Spleen (tissue), 11 donors: ENCODE results near the gene KRTAP10-3. TPM values are rescaled to one million over a fixed set of nuclear protein-coding genes. Genes with fewer than 3 reads are reported as not detected.

Source experiments
- DNase-seq: peaks from one replicate; pipeline ENCODE4 v3.0.0-alpha.2; 2020
- H3K27ac ChIP-seq, 8 donors: fragments of 200-600 bp; sonication (generic) in 7 of 8; 1 replicate in 4 of 8; 2 replicates in 4 of 8; pipeline versions ENCODE4 v1.5.0 to v1.8.0; 2016 to 2021; ENCODE audit warnings: inconsistent platforms in 4 of 8, mild to moderate bottlenecking in 4 of 8, moderate library complexity in 1 of 8
- H3K27me3 ChIP-seq, 7 donors: fragments of 200-600 bp; sonication (generic) in 6 of 7; replicated peaks in 1 of 7; 1 replicate in 4 of 7; 2 replicates in 3 of 7; pipeline versions ENCODE4 v1.5.0 to v1.8.0; 2016 to 2021; ENCODE audit warnings: inconsistent platforms in 3 of 7, mild to moderate bottlenecking in 1 of 7
- H3K36me3 ChIP-seq, 6 donors: fragments of 200-600 bp; sonication (generic) in 5 of 6; 1 replicate in 4 of 6; 2 replicates in 2 of 6; pipeline versions ENCODE4 v1.5.0 to v1.8.0; 2016 to 2021; ENCODE audit warnings: inconsistent platforms in 2 of 6
- H3K4me1 ChIP-seq, 6 donors: fragments of 200-600 bp; sonication (generic) in 5 of 6; 1 replicate in 3 of 6; 2 replicates in 3 of 6; pipeline versions ENCODE4 v1.5.0 to v1.8.0; 2016 to 2021; ENCODE audit warnings: inconsistent platforms in 3 of 6
- H3K4me3 ChIP-seq, 8 donors: fragments of 200-600 bp; sonication (generic) in 7 of 8; 1 replicate in 4 of 8; 2 replicates in 4 of 8; pipeline versions ENCODE4 v1.5.0 to v1.8.0; 2016 to 2021; ENCODE audit warnings: inconsistent platforms in 4 of 8, mild to moderate bottlenecking in 4 of 8, moderate library complexity in 2 of 8
- H3K9me3 ChIP-seq, 8 donors: fragments of 200-600 bp; sonication (generic) in 7 of 8; 1 replicate in 4 of 8; 2 replicates in 4 of 8; pipeline versions ENCODE4 v1.5.0 to v1.8.0; 2016 to 2021; ENCODE audit warnings: inconsistent platforms in 4 of 8
- POLR2A ChIP-seq, 3 donors: fragments of 450-650 bp; IDR thresholded peaks; one replicate each; pipeline ENCODE4 v1.5.1; 2017; ENCODE audit warnings: antibody characterized with exemption in 3 of 3, mild to moderate bottlenecking in 1 of 3
- POLR2AphosphoS5 ChIP-seq, 3 donors: sonication (generic); formaldehyde crosslinking; IDR thresholded peaks; one replicate each; pipeline ENCODE4 v1.5.1; 2017; ENCODE audit warnings: antibody characterized with exemption in 3 of 3
- WGBS, 5 donors: extraction: QIAGEN DNeasy Blood & Tissue Kit in 3 of 5; methylation state at CpG; one replicate each; pipeline versions ENCODE4 v1.1.5 to v1.1.7; 2013 to 2018; 5-methylcytosine and 5-hydroxymethylcytosine counted together
- intact Hi-C: fragments of 100-400 bp; cut with DNase I; formaldehyde crosslinking; loops from one replicate; pipeline ENCODE4 v1.15.0; 2023; ENCODE audit warnings: low total_unique reads
- polyA plus RNA-seq, 3 donors: library from polyadenylated mRNA; stranded (reverse); fragments of 200-250 nt; gene quantifications; one replicate each; pipeline ENCODE4 v1.2.1, GENCODE V29; 2013
- total RNA-seq, 7 donors: library from RNA; depleted of rRNA in 3 of 7; stranded (reverse); fragments of >200 nt in 3 of 7; fragmentation: NEBNext Ultra II Directional in 4 of 7; extraction: Animal tissue kit (Norgen Biotek cat#: 25700) in 4 of 7; gene quantifications; one replicate each; pipeline versions ENCODE4 v1.1.0 to v1.2.1, GENCODE V29; 2016 to 2021
- TF ChIP-seq, protein P1 (sequence below), 11 experiments: fragments of 200-600 bp in 7 of 11; fragments of 450-650 bp in 4 of 11; sonication (generic) in 4 of 11; IDR thresholded peaks in 8 of 11; conservative IDR thresholded peaks in 3 of 11; 1 replicate in 7 of 11; 2 replicates in 4 of 11; pipeline versions ENCODE4 v1.4.0 to v1.8.0; 2016 to 2021; ENCODE audit warnings: antibody characterized with exemption in 11 of 11, inconsistent platforms in 4 of 11, mild to moderate bottlenecking in 1 of 11
- donor health status: healthy with polysubstance abuse.
- donor health status: DM: no; HTN: no; CAD: no; lungs with moderate emphysema.
- donor health status: DM: no; HTN: no; CAD: no.
- donor health status: Bipolar disorder and iron deficiency.
- donor health status: healthy.
- donor health status: DM: no; HTN: no; CAD: no.
- donor health status: DM: yes; HTN: yes; CAD: no.

The KRTAP10-3 gene
- total and polyA plus RNA-seq, 10 donors = not detected

DNA sequence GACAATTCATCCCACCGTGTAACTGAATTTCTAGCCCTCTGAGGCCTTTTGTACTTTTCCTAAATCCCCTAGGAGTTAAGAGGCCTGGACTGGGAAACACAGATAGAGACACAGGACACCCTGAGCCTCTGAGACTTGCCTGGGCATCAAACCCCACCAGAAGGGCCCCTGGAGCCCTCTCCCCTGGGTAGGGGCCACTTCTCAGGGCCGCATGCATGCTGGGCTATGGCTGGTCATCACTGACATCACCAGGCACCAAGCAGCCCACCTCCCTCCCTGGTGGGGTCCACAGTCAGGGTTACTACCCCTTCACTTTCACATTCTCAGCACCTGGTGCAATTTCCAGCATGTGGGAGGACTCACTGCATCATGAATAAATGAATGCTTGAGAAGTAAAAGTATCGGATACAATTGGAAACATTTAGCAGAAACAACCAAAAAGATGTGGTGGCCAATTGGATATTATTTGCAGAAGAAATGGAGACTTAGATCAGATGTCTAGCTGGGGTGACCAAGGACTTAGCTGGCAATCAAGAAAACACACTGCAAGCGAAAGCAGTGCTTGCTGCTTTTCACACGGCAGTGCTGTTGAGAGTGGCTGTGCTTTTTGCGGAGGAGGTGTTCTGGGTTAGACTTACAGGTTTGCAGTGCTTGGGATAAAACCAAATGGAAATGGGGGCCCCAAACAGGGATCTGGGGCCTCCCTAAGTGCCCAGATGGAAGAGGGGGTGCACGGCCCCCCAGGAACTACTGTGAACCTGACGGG lies 40.9 kb upstream of the KRTAP10-3 start:
- WGBS, 5 donors = 79 to 90% (median 88%) methylated on average over 8 of the region's 8 CpGs
- Histone ChIP-seq H3K9me3 (peaks cover 0 to 14% (median 4%) of the 10 kb centered on the region in 8 donors), H3K4me1 (no peaks in the 10 kb centered on the region), H3K27me3 (peaks cover 0 to 46% (median 21%) of the 10 kb centered on the region in 7 donors), H3K27ac (no peak overlapping the region), H3K36me3 (no peaks in the 10 kb centered on the region), H3K4me3 (no peak overlapping the region)
- intact Hi-C loops = loop anchor here (5.0 kb wide), 1 partner anchor 133 kb away; no protein-coding TSS in a partner anchor
- no peak for TF ChIP-seq POLR2AphosphoS5 (IDR thresholded peaks at IDR 0.05)
- no peak for DNase-seq

- no peak overlapping the region for H3K4me3 ChIP-seq
- DNase-seq = no peak
- 80 to 88% (median 83%) methylated on average over 11 of the region's 11 CpGs for WGBS, 5 donors
- H3K36me3 ChIP-seq = no peaks in the 10 kb centered on the region
- TF ChIP-seq POLR2AphosphoS5 (IDR thresholded peaks at IDR 0.05) (no peak), POLR2A (IDR thresholded peaks at IDR 0.05) (no peak)
- TF ChIP-seq, protein P1, sequence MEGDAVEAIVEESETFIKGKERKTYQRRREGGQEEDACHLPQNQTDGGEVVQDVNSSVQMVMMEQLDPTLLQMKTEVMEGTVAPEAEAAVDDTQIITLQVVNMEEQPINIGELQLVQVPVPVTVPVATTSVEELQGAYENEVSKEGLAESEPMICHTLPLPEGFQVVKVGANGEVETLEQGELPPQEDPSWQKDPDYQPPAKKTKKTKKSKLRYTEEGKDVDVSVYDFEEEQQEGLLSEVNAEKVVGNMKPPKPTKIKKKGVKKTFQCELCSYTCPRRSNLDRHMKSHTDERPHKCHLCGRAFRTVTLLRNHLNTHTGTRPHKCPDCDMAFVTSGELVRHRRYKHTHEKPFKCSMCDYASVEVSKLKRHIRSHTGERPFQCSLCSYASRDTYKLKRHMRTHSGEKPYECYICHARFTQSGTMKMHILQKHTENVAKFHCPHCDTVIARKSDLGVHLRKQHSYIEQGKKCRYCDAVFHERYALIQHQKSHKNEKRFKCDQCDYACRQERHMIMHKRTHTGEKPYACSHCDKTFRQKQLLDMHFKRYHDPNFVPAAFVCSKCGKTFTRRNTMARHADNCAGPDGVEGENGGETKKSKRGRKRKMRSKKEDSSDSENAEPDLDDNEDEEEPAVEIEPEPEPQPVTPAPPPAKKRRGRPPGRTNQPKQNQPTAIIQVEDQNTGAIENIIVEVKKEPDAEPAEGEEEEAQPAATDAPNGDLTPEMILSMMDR (IDR thresholded peaks at IDR 0.05 in 8 of 11, conservative IDR thresholded peaks at IDR 0.05 in 3 of 11) = no peak
- peaks cover 0 to 38% (median 14%) of the 10 kb centered on the region in 7 donors for H3K27me3 ChIP-seq
- intact Hi-C loops = no loop called here
- H3K4me1 ChIP-seq = no peaks in the 10 kb centered on the region
- H3K9me3 ChIP-seq = peaks cover 0 to 11% (median 0%) of the 10 kb centered on the region in 8 donors
- H3K27ac ChIP-seq = no peak overlapping the region
Observed at GRCh38 chr21:44598061-44598460, 39.5 kb upstream of the KRTAP10-3 start.

GRCh38 chr21:44596068-44596725 lies 37.6 kb upstream of the KRTAP10-3 start:
- DNase-seq = no peak
- H3K27ac ChIP-seq = no peak overlapping the region
- H3K27me3 ChIP-seq = peaks cover 0 to 35% (median 3%) of the 10 kb centered on the region in 7 donors
- intact Hi-C loops = no loop called here
- peaks cover 0 to 11% (median 0%) of the 10 kb centered on the region in 8 donors for H3K9me3 ChIP-seq
- TF ChIP-seq, protein P1 (IDR thresholded peaks at IDR 0.05 in 8 of 11, conservative IDR thresholded peaks at IDR 0.05 in 3 of 11) = no peak
- TF ChIP-seq POLR2AphosphoS5 (IDR thresholded peaks at IDR 0.05) (no peak), POLR2A (IDR thresholded peaks at IDR 0.05) (no peak)
- no peak overlapping the region for H3K4me3 ChIP-seq
- H3K36me3 ChIP-seq = no peaks in the 10 kb centered on the region
- no peaks in the 10 kb centered on the region for H3K4me1 ChIP-seq
- WGBS, 5 donors = 57 to 84% (median 82%) methylated on average over 9 of the region's 9 CpGs

- intact Hi-C loops = no loop called here
- peaks cover 0 to 39% (median under 1%) of the 10 kb centered on the region in 7 donors for H3K27me3 ChIP-seq
- no peak for DNase-seq
- no peak overlapping the region for H3K4me3 ChIP-seq
- H3K36me3 ChIP-seq = no peaks in the 10 kb centered on the region
- H3K4me1 ChIP-seq = no peaks in the 10 kb centered on the region
- WGBS, 5 donors = 78 to 91% (median 86%) methylated on average over 6 of the region's 6 CpGs
- no peak for TF ChIP-seq POLR2A (IDR thresholded peaks at IDR 0.05)
- TF ChIP-seq, protein P1 (IDR thresholded peaks at IDR 0.05 in 8 of 11, conservative IDR thresholded peaks at IDR 0.05 in 3 of 11) = no peak
- no peak for TF ChIP-seq POLR2AphosphoS5 (IDR thresholded peaks at IDR 0.05)
- H3K9me3 ChIP-seq = peaks cover 0 to 11% (median 0%) of the 10 kb centered on the region in 8 donors
- H3K27ac ChIP-seq = no peak overlapping the region
Observed at GRCh38 chr21:44595524-44595923, 36.9 kb upstream of the KRTAP10-3 start.
